Measurements from ENCODE around the gene ZNF260.

ZNF260 gene

DNA sequence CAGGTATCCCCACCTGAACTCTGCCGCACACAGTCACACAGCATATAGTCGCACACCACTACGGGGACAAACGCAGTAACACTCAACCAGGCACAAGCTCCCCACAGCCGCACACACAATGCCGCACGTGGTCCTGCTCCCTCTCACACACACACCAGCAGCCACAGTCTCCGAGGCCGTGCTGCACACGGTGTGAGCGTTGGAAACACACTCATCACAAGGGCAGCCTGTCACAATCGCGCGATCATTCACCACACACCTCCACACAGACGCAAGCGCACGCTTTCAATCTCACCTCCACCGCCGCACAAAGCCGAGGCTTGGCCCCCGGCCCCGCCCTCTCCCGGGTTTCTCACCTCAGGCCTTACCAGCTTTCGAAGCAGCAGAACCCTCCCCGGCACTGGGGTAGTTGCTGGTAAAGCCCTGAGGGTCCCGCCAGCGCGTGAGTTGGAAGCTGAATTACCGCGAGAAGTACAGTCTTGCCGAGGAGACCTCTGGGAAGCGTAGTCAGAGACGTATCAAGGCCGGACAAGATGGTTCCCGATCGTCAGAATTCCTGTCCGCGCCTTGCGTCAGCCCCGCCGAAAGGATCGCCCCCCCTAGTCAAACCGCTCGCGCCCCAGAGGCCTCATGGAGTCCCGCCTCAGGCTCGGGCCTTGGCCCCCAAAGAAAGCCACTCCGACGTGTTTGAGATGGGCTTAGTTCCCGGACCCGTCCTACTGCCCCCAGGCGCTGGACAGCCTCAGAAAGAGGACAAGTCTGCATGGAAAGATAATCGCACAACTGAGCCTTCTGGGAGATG lies 38.8 kb downstream of the ZNF260 start, which contains the start of gene ZNF566:
TSS of gene ZNF566 (minus strand) at position 444 of the 802 bp plus-strand sequence. CDS start 13,004 bp downstream, outside the sequence.
- no peak for TF ChIP-seq SIN3A (IDR thresholded peaks at IDR 0.05; ENCODE audit: borderline replicate concordance, insufficient read depth, low read length)
- TF ChIP-seq, protein P1, sequence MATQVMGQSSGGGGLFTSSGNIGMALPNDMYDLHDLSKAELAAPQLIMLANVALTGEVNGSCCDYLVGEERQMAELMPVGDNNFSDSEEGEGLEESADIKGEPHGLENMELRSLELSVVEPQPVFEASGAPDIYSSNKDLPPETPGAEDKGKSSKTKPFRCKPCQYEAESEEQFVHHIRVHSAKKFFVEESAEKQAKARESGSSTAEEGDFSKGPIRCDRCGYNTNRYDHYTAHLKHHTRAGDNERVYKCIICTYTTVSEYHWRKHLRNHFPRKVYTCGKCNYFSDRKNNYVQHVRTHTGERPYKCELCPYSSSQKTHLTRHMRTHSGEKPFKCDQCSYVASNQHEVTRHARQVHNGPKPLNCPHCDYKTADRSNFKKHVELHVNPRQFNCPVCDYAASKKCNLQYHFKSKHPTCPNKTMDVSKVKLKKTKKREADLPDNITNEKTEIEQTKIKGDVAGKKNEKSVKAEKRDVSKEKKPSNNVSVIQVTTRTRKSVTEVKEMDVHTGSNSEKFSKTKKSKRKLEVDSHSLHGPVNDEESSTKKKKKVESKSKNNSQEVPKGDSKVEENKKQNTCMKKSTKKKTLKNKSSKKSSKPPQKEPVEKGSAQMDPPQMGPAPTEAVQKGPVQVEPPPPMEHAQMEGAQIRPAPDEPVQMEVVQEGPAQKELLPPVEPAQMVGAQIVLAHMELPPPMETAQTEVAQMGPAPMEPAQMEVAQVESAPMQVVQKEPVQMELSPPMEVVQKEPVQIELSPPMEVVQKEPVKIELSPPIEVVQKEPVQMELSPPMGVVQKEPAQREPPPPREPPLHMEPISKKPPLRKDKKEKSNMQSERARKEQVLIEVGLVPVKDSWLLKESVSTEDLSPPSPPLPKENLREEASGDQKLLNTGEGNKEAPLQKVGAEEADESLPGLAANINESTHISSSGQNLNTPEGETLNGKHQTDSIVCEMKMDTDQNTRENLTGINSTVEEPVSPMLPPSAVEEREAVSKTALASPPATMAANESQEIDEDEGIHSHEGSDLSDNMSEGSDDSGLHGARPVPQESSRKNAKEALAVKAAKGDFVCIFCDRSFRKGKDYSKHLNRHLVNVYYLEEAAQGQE (IDR thresholded peaks at IDR 0.05; ENCODE audit: insufficient read depth in 1 of 2, low read depth in 2 of 2, low read length in 2 of 2), result 0 out of 4 replicates have a peak, but pooled peaks of 1 of the 2 experiments have one; percentile 38
- peak; percentile 92 for TF ChIP-seq POLR2AphosphoS5 (IDR thresholded peaks at IDR 0.05; ENCODE audit: low read depth, low read length)
- TF ChIP-seq TAF1 (IDR thresholded peaks at IDR 0.05; ENCODE audit: borderline replicate concordance, insufficient read depth, low read length), result peak; percentile 65; the same call in 1 of the 2 replicates
- TF ChIP-seq FOXP2 (optimal IDR thresholded peaks at IDR 0.05; ENCODE audit: borderline replicate concordance, extremely low read depth, extremely low read length, insufficient read depth), result peak; percentile 8

GRCh38 chr19:36488846-36489117 lies 39.3 kb downstream of the ZNF260 start:
- TF ChIP-seq TAF1 (IDR thresholded peaks at IDR 0.05; ENCODE audit: borderline replicate concordance, insufficient read depth, low read length) (no peak), SIN3A (IDR thresholded peaks at IDR 0.05; ENCODE audit: borderline replicate concordance, insufficient read depth, low read length) (no peak), POLR2AphosphoS5 (IDR thresholded peaks at IDR 0.05; ENCODE audit: low read depth, low read length) (no peak), FOXP2 (optimal IDR thresholded peaks at IDR 0.05; ENCODE audit: borderline replicate concordance, extremely low read depth, extremely low read length, insufficient read depth) (no peak)
- TF ChIP-seq, protein P1 (IDR thresholded peaks at IDR 0.05; ENCODE audit: insufficient read depth in 1 of 2, low read depth in 2 of 2, low read length in 2 of 2), result no peak

- TF ChIP-seq SIN3A (IDR thresholded peaks at IDR 0.05; ENCODE audit: borderline replicate concordance, insufficient read depth, low read length) (no peak), POLR2AphosphoS5 (IDR thresholded peaks at IDR 0.05; ENCODE audit: low read depth, low read length) (no peak), FOXP2 (optimal IDR thresholded peaks at IDR 0.05; ENCODE audit: borderline replicate concordance, extremely low read depth, extremely low read length, insufficient read depth) (no peak), TAF1 (IDR thresholded peaks at IDR 0.05; ENCODE audit: borderline replicate concordance, insufficient read depth, low read length) (no peak)
- TF ChIP-seq, protein P1 (IDR thresholded peaks at IDR 0.05; ENCODE audit: insufficient read depth in 1 of 2, low read depth in 2 of 2, low read length in 2 of 2), result no peak
Observed at GRCh38 chr19:36488118-36488845, 39.8 kb downstream of the ZNF260 start.

- TF ChIP-seq SIN3A (IDR thresholded peaks at IDR 0.05; ENCODE audit: borderline replicate concordance, insufficient read depth, low read length), result no peak
- no peak for TF ChIP-seq POLR2AphosphoS5 (IDR thresholded peaks at IDR 0.05; ENCODE audit: low read depth, low read length)
- TF ChIP-seq TAF1 (IDR thresholded peaks at IDR 0.05; ENCODE audit: borderline replicate concordance, insufficient read depth, low read length), result no peak
- TF ChIP-seq, protein P1 (IDR thresholded peaks at IDR 0.05; ENCODE audit: insufficient read depth in 1 of 2, low read depth in 2 of 2, low read length in 2 of 2), result no peak
- no peak for TF ChIP-seq FOXP2 (optimal IDR thresholded peaks at IDR 0.05; ENCODE audit: borderline replicate concordance, extremely low read depth, extremely low read length, insufficient read depth)
Observed at GRCh38 chr19:36483653-36484052, 44.4 kb downstream of the ZNF260 start.

Data from PFSK-1 (cell line).